Chondrocyte (in vitro differentiated cells): ENCODE measurements around the gene NKAPD1. TPM values are rescaled to one million over a fixed set of nuclear protein-coding genes. Genes with fewer than 3 reads are reported as not detected.

ENCODE experiments used
- DNase-seq: peaks from one replicate; pipeline ENCODE4 v3.0.0; 2021; ENCODE audit warnings: mixed read lengths, low spot score
- H3K27ac Mint-ChIP-seq: one replicate; pipeline ENCODE4 v1.8.0; 2021; ENCODE audit warnings: mild to moderate bottlenecking, moderate library complexity, mixed read lengths; ENCODE audit not compliant: unreplicated experiment
- H3K27me3 Mint-ChIP-seq: 2 replicates; pipeline ENCODE4 v1.8.0; 2021; ENCODE audit warnings: low read depth, mixed read lengths
- H3K36me3 Mint-ChIP-seq: 2 replicates; pipeline ENCODE4 v1.8.0; 2021; ENCODE audit warnings: low read depth, mixed read lengths
- H3K4me1 Mint-ChIP-seq: 2 replicates; pipeline ENCODE4 v1.8.0; 2021; ENCODE audit warnings: low read depth, mild to moderate bottlenecking, mixed read lengths
- H3K4me3 Mint-ChIP-seq: one replicate; pipeline ENCODE4 v1.8.0; 2021; ENCODE audit warnings: mild to moderate bottlenecking, moderate library complexity, mixed read lengths; ENCODE audit not compliant: unreplicated experiment
- H3K9me3 Mint-ChIP-seq: 2 replicates; pipeline ENCODE4 v1.8.0; 2021; ENCODE audit warnings: low read depth, mixed read lengths
- CTCF ChIP-seq: fragments of 200-600 bp; sonication (generic); IDR thresholded peaks from 2 replicates; pipeline ENCODE4 v1.5.0; 2021; ENCODE audit warnings: antibody characterized with exemption, mild to moderate bottlenecking, moderate library complexity
- total RNA-seq: library from RNA; stranded (reverse); gene quantifications from 3 replicates; pipeline ENCODE4 v1.2.1, GENCODE V29; 2021

The NKAPD1 gene
- total RNA-seq, 1 donor from 2014 or later = 18.2 TPM

GRCh38 chr11:112113539-112114457, 39.7 kb downstream of the NKAPD1 start:
- Mint-ChIP-seq H3K36me3 (no peaks in the 10 kb centered on the region), H3K4me1 (peaks cover 4% of the 10 kb centered on the region), H3K27me3 (no peaks in the 10 kb centered on the region), H3K4me3 (no peak overlapping the region), H3K27ac (no peak overlapping the region), H3K9me3 (peaks cover 3% of the 10 kb centered on the region)
- peak; percentile 89 for TF ChIP-seq CTCF
- no peak for DNase-seq

- Mint-ChIP-seq H3K36me3 (no peaks in the 10 kb centered on the region), H3K4me1 (peaks cover 4% of the 10 kb centered on the region), H3K9me3 (peaks cover 3% of the 10 kb centered on the region), H3K27ac (no peak overlapping the region), H3K27me3 (no peaks in the 10 kb centered on the region), H3K4me3 (no peak overlapping the region)
- DNase-seq = no peak
- no peak for TF ChIP-seq CTCF
Observed at GRCh38 chr11:112114460-112114859, 40.4 kb downstream of the NKAPD1 start.

GRCh38 chr11:112115386-112115785, 41.3 kb downstream of the NKAPD1 start:
- no peak for TF ChIP-seq CTCF
- peaks cover 3% of the 10 kb centered on the region for H3K9me3 Mint-ChIP-seq
- H3K36me3 Mint-ChIP-seq = no peaks in the 10 kb centered on the region
- H3K27ac Mint-ChIP-seq = no peak overlapping the region
- DNase-seq = no peak
- no peak overlapping the region for H3K4me3 Mint-ChIP-seq
- no peaks in the 10 kb centered on the region for H3K27me3 Mint-ChIP-seq
- H3K4me1 Mint-ChIP-seq = peaks cover 13% of the 10 kb centered on the region

- Mint-ChIP-seq H3K27ac (no peak overlapping the region), H3K4me3 (no peak overlapping the region), H3K27me3 (no peaks in the 10 kb centered on the region), H3K9me3 (no peaks in the 10 kb centered on the region), H3K4me1 (peaks cover 16% of the 10 kb centered on the region), H3K36me3 (no peaks in the 10 kb centered on the region)
- no peak for DNase-seq
- TF ChIP-seq CTCF = no peak
Observed at GRCh38 chr11:112118176-112118575, 44.1 kb downstream of the NKAPD1 start.

- H3K36me3 Mint-ChIP-seq = no peaks in the 10 kb centered on the region
- no peak overlapping the region for H3K27ac Mint-ChIP-seq
- no peaks in the 10 kb centered on the region for H3K27me3 Mint-ChIP-seq
- DNase-seq = no peak
- no peaks in the 10 kb centered on the region for H3K9me3 Mint-ChIP-seq
- TF ChIP-seq CTCF = no peak
- peaks cover 12% of the 10 kb centered on the region for H3K4me1 Mint-ChIP-seq
- H3K4me3 Mint-ChIP-seq = no peak overlapping the region
Observed at GRCh38 chr11:112121981-112122615, 48.0 kb downstream of the NKAPD1 start.
